NCI-H1048 (cell line): Measurements from ENCODE around the gene CREG2.
"Not testable (repeated sequence)": the region's sequence is repeated elsewhere in the genome, so short reads cannot be mapped to it uniquely, and the experiment has no call there.

ENCODE experiments used
- DNase-seq: peaks from one replicate; lab custom pipeline; 2025; lab: John Stamatoyannopoulos, UW

The CREG2 gene

GRCh38 chr2:101341901-101342624, 45.2 kb downstream of the CREG2 start:
- DNase-seq = peak; percentile 67

GRCh38 chr2:101341421-101341820, 45.9 kb downstream of the CREG2 start:
- DNase-seq = no peak

DNA sequence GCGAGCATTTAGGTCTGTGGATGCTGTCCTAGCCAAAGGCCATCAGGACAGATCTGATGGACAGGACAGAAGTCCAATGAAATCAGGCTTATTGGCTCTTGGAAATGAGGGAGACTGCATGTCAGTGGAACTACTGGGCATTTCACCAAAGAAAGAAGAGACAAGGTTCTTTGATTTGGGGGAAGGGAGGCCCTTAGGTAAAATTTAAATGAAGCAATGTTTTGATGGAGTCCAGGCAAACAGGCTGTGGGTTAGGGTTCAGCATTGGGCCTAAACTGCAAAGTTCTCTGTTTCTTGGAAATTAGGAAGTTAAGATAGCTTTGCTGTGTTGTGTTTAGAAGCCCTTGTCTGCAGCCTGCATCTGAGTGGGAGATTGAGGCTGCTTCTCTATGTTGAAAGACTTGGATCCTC, 47.2 kb downstream of the CREG2 start:
- no peak for DNase-seq

DNA sequence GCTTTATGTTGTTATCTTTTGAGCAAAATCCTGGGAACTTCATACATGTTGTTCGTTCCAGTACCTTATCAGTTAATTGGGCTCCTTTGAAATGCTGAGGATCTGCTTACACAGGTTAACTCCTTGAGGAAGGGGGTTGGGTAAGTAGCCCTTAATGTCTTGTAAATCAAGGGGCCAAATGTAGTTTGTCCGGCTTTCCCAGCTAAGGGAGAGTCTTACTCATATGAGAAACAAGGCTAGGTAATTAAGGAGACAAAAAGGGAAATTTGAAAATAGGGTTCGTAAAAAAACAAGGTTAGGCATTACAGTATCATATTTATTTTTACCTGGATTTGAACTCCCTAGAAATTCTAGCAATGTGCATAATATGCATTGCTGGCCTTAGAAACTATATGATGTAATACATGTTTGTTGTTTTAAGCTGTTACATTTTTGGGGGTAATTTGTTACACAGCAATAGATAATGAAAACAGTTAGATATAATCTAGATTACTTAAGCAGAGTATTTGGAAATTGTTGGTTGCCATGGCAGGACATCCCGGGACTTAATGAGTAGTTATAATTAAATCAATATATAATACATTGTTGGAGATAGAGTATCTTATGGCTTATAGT, 47.9 kb downstream of the CREG2 start:
- no peak for DNase-seq

DNA sequence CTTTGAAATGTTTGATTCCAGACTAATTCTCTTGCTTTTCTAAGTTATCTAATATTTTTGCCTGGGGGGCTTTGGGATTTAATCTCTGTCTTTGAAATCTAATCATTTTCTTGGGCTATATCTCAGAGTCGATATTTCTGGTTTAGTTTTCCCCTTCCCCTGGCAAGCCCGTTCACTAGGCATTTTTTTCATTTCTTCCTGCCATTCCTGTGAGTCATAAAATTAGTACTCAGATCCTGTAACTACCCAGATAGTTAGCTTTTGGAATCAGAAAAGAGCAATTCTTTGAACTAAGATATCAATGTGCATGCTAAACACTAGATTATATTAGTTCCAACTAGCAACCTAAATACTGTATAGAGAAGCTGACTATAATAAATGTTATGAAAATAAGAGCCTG, 49.4 kb downstream of the CREG2 start:
- no peak for DNase-seq

GRCh38 chr2:101332885-101333766, 54.2 kb downstream of the CREG2 start:
- no peak for DNase-seq

- no peak for DNase-seq
Observed at GRCh38 chr2:101331202-101331601, 56.1 kb downstream of the CREG2 start.

DNA sequence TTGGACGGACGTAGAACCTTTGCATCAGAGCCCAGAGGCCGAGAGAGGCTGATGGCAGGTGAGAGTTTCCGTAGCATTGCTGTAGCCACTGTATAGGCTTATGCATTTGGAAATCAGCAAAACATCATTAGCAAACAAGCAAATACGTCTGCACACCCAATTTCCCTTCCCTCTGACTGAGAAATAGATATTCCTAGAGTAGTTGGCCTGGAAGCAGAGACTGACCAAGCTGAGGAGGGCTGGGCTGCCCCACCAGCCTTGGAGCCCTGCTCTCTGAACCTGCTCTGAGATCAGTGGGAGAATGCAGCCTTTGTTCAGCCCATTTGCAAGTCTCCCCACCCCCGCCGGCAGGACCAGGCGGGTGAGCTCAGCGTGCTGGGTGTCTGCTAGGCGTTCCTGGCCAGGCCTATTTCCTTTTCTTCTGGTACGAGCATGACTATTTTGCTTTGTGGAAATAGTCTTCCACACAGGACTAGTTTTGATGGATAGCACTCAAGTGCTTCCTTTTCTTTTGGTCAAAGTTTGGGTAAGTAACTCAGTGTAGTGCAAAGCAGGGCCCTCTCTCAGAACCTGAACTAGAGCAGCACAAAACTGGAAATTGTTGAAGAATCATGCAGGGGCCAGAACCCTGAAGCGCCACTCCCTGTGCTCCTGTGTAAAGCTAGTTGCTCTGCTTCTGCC, 56.9 kb downstream of the CREG2 start:
- DNase-seq = no peak

- no peak for DNase-seq
Observed at GRCh38 chr2:101329026-101329425, 58.3 kb downstream of the CREG2 start.

DNA sequence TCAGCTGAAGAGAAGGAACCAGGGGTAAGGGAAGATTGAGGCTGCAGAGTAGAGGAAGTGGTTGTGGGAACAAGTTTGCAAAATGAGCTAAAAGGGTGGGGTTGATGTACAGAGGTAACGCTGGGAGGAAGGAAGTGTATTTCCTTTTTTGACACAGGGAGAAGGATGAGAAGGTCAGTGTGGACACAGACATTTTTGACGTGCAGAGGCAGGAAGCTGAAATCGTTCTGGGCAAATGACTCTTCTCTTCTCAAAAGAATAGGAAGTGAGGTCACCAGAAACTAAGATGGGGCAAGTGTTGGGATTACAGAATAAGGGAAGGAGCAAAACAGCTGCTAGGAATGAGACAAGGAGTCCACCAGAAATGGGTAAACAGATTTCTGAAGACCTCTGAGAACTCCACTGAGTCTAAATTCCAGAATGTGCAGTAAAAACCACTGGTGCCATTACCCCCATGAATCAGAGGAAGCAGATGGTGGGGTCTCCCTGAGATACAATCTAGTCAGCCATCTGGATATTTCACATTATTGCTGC, 58.8 kb downstream of the CREG2 start:
- no peak for DNase-seq

- peak; percentile 47 for DNase-seq
Observed at GRCh38 chr2:101327863-101328394, 59.4 kb downstream of the CREG2 start.

- no peak for DNase-seq
Observed at GRCh38 chr2:101325425-101325824, 61.9 kb downstream of the CREG2 start.

- not testable (repeated sequence) for DNase-seq
Observed at GRCh38 chr2:101316568-101316967, 70.7 kb downstream of the CREG2 start.

GRCh38 chr2:101311696-101312017, 75.6 kb downstream of the CREG2 start:
- no peak for DNase-seq

GRCh38 chr2:101310834-101311695, 76.2 kb downstream of the CREG2 start:
- DNase-seq = no peak

DNA sequence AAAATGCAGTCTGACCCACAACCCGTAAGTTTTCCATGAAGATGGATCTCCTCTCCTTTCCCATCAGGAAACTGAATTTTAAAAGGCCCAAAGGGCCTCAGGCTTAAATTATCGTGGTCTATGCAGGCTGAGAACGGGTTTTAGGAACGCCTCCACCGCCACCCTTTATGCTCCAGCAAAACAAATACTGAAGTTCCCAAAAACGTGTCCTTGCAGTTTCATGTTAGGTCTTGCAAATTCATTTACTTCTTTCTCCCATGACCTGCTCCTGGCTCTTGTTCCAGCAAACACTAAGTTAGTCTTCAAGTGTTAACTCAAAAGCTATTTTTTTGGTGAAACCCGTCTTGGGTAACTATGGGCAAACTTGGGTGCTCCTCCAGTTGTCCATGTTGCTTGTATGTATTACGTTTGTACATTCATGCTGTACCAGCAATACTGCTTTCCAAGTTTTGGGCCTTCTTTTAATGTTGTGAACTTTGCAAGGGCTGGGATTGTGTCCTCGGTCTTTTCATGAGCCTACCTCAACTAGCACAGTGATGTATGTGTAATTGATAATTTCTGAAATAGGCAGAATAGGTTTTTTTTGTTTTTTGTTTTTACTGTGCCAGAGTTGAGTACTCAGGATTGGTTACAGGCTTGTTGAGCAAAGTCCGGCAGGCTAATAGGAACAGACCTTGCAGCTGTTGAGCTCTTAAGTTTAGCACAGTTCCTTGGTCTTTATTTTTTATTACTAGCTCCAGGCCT, 77.0 kb downstream of the CREG2 start:
- no peak for DNase-seq

DNA sequence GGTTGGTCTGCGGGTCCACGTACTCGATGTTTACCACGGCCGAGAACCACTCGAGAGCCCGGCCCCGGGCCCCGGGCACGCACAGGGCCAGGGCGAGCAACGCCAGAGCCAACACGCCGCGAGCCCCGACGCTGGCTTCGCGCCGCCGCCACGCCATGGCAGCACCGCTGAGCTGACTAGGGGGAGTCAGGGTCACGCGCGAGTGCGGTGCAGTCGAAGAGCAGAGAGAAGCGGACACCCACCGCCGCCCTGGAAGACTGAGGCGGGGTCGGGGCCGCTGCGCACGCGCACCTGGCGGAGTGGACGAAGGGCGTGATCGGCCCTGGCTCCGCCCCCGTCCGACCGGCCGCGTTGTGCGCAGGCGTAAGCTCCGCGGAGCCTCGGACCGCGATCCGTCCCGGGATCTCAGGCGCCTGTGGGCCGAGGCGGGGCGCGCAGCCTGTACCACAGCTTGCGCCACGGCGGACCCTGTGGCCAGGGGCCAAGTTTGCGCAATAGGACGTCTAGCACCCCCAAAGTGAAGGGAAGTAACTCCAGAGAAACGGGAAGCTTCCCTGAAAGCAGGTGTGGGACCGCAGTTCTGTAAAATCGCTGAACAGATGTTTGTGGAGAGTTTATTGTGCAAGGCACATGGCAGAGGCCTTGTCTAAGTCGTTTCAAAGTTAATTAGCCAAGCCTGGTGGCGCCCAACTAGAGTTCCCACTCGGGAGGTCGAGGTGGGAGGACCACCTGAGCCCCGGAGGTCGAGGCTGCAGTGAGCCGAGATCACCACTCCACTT, 78.7 kb downstream of the CREG2 start, which contains the start of gene RNF149:
Gene RNF149 (minus strand): TSS at position 270 of the 779 bp plus-strand sequence. CDS start 113 bp downstream, at position 157.
- DNase-seq = peak; percentile 80

- no peak for DNase-seq
Observed at GRCh38 chr2:101307950-101308431, 79.3 kb downstream of the CREG2 start.

DNA sequence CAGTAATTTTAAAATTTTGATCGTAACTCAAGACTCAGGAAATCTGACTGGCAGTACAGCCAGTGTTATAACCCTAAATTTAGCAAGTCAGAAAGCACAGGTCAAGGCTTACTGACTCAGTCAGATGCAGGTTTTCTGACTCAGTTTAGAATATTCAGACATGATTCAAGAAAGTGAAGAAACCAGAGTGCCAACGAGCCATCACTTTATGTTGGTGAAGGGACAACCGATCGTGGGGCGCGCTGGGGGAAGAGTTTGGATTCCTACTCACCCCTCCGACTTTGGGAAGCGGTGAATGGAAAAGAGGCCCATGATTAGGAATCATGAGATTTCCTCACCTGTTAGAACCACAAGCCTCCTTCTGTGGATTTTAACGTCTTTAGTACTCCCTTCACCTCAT, 79.8 kb downstream of the CREG2 start:
- no peak for DNase-seq
